SH-SY5Y (cell line): Measurements from ENCODE around the gene CDR2L.

Experiments
- GATA2 ChIP-seq: IDR thresholded peaks from 2 replicates; pipeline ENCODE4 v1.6.1; 2011; ENCODE audit warnings: mild to moderate bottlenecking, low read depth, low read length
- GATA3 ChIP-seq: IDR thresholded peaks from 2 replicates; pipeline ENCODE4 v1.6.1; 2011; ENCODE audit warnings: low read depth, mild to moderate bottlenecking, low read length, moderate library complexity

GRCh38 chr17:75049057-75049456, 61.6 kb downstream of the CDR2L start:
- TF ChIP-seq GATA2 = no peak
- TF ChIP-seq GATA3 = no peak
